Measurements from ENCODE around the gene BCAT1. TPM values are rescaled to one million over a fixed set of nuclear protein-coding genes. Genes with fewer than 3 reads are reported as not detected.

Gene BCAT1
- polyA plus RNA-seq, 1 experiment, result 61.1 TPM

DNA sequence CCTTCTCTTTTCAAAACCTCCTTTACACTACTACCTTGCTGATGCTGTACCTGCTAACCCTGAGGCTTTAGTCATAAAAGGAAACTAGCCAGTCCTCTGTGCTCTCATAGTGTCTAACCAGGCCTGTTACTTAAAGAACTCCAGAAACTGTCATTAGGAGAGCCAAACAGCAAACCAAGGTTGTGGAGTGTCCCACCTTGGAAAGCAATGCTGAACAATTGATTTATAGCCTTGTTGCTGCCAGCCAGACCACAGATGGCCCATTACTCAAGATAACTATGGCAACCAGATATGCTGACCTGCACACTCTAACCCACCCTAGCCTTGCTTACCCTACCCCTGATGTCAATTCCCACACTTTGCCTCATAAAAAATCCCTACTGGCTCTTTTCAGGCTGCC, 26.5 kb upstream of the BCAT1 start:
- CTCF ChIA-PET, result interaction anchor here (1.7 kb wide), 1 partner anchor 16 kb away, joined by 6 read pairs; no protein-coding TSS in a partner anchor
- TF ChIP-seq, protein P1, sequence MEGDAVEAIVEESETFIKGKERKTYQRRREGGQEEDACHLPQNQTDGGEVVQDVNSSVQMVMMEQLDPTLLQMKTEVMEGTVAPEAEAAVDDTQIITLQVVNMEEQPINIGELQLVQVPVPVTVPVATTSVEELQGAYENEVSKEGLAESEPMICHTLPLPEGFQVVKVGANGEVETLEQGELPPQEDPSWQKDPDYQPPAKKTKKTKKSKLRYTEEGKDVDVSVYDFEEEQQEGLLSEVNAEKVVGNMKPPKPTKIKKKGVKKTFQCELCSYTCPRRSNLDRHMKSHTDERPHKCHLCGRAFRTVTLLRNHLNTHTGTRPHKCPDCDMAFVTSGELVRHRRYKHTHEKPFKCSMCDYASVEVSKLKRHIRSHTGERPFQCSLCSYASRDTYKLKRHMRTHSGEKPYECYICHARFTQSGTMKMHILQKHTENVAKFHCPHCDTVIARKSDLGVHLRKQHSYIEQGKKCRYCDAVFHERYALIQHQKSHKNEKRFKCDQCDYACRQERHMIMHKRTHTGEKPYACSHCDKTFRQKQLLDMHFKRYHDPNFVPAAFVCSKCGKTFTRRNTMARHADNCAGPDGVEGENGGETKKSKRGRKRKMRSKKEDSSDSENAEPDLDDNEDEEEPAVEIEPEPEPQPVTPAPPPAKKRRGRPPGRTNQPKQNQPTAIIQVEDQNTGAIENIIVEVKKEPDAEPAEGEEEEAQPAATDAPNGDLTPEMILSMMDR (IDR thresholded peaks at IDR 0.05; ENCODE audit: low read depth, low read length), result no peak
- no peak for DNase-seq (ENCODE audit: low read depth, low spot score)

DNA sequence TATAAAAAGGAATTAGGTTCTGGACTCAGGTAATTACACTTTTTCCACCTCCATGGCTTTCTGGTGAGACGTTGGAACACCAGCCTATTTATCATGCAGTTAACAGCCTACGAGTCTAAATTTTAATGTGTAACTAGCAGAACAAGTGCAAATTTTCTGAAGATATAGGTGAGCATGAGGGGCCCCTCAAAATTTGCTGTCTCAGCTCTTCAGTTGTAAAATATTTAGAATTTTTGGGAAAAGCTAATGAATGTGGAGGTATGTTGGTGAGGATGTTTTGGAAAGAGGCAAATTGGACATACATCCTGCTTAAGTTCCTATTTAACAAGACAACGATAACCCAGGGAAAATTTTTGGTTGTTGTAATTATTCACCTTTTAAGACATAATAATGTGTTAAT, 25.3 kb upstream of the BCAT1 start:
- TF ChIP-seq, protein P1 (IDR thresholded peaks at IDR 0.05; ENCODE audit: low read depth, low read length), result no peak
- POLR2A ChIA-PET, result no interaction called here

More for the DNA sequence above, 26.5 kb upstream of the BCAT1 start:
- H3K9me3 ChIP-seq (ENCODE audit: control insufficient read depth, insufficient read depth, low read length), result no peaks in the 10 kb centered on the region
- H3K27me3 ChIP-seq (ENCODE audit: control insufficient read depth, insufficient read depth, low read length), result no peaks in the 10 kb centered on the region
- no peak overlapping the region for H3K27ac ChIP-seq (ENCODE audit: low read depth, low read length)
- H3K4me3 ChIP-seq (ENCODE audit: low read depth, low read length), result no peak overlapping the region
- POLR2A ChIA-PET, result no interaction called here

DNA sequence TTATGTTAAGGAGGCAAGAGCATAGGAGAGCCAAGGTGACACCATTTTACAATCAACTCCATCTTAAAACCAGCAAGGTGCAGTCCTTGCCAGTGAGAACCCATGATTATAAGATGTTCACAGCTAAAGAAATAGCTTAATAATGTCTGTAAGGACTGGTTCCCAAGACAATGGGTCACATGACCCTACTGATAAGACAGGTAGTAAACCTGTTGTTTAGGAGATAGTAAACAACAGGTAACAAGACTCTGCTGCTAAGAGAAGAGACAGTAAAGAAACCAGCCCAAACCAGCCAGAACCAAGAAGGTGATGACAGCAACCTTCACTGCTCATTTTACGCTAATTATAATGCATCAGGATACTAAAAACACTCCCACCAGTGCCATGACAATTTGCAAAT, 23.2 kb upstream of the BCAT1 start:
- Histone ChIP-seq H3K4me3 (ENCODE audit: low read depth, low read length) (no peak overlapping the region), H3K27ac (ENCODE audit: low read depth, low read length) (no peak overlapping the region), H3K9me3 (ENCODE audit: control insufficient read depth, insufficient read depth, low read length) (no peaks in the 10 kb centered on the region; the same call in 1 of the 2 replicates), H3K27me3 (ENCODE audit: control insufficient read depth, insufficient read depth, low read length) (no peaks in the 10 kb centered on the region)
- TF ChIP-seq, protein P1 (IDR thresholded peaks at IDR 0.05; ENCODE audit: low read depth, low read length), result no peak
- CTCF ChIA-PET, result interaction anchor here (0.9 to 1.3 kb wide), 2 partner anchors 19 to 183 kb away, joined by 3 read pairs; no protein-coding TSS in a partner anchor
- no peak for DNase-seq (ENCODE audit: low read depth, low spot score)
- POLR2A ChIA-PET, result no interaction called here

More for the DNA sequence above, 25.3 kb upstream of the BCAT1 start:
- no peak overlapping the region for H3K27ac ChIP-seq (ENCODE audit: low read depth, low read length)
- CTCF ChIA-PET, result no interaction called here
- no peak overlapping the region for H3K4me3 ChIP-seq (ENCODE audit: low read depth, low read length)
- DNase-seq (ENCODE audit: low read depth, low spot score), result no peak
- no peaks in the 10 kb centered on the region for H3K27me3 ChIP-seq (ENCODE audit: control insufficient read depth, insufficient read depth, low read length)
- H3K9me3 ChIP-seq (ENCODE audit: control insufficient read depth, insufficient read depth, low read length), result no peaks in the 10 kb centered on the region

DNA sequence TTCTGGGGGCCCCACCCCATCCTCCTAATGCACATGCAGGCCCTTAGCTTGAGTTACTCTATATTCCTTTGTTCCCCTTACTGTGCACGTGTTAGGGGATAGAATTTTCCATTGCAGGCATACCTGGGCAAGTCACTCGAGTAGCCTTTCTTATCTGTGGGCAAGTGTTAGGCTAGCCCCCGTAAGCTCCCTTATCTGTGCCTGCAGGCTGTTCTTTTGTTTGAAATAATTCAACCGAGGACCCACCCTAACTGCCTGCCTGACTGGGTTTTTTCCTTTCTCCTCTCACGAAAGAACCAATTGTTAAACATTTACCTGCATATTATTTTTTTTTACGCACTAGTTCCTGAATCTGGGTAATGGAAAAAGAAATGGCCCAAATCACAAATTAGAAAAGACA, 21.3 kb upstream of the BCAT1 start:
- TF ChIP-seq, protein P1 (IDR thresholded peaks at IDR 0.05; ENCODE audit: low read depth, low read length), result no peak
- CTCF ChIA-PET, result no interaction called here
- Histone ChIP-seq H3K9me3 (ENCODE audit: control insufficient read depth, insufficient read depth, low read length) (no peaks in the 10 kb centered on the region; the same call in 1 of the 2 replicates), H3K4me3 (ENCODE audit: low read depth, low read length) (no peak overlapping the region), H3K27me3 (ENCODE audit: control insufficient read depth, insufficient read depth, low read length) (no peaks in the 10 kb centered on the region), H3K27ac (ENCODE audit: low read depth, low read length) (no peak overlapping the region)
- POLR2A ChIA-PET, result no interaction called here
- DNase-seq (ENCODE audit: low read depth, low spot score), result no peak

DNA sequence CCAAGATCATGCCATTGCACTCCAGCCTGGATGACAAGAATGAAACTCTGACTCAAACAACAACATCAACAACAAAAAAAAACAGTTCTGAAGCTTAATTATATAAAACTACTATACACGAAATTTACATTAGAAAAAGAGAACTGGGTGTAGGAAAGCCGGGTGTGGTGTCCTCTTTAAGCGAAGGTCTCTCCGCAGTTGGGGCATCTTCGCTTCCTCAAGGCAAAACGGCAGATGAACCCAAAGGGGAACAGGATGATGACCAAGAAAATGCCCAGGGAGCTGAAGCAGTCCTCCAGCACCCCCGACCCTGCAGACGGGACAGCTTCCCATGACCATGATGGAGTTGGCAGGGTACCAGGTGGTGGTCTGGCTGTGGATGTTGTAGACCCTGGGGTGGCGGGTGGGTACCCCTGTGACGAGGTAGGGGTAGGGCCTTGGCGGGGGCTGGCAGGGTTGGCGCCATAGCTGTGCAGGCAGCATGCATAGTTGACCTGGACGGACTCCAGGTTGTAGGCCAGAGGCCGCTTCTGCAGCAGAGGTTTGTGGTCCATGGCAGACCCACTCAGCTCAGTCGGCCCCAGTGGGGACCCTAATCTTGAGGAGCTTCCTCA, 18.2 kb upstream of the BCAT1 start:
- TF ChIP-seq, protein P1 (IDR thresholded peaks at IDR 0.05; ENCODE audit: low read depth, low read length), result no peak
- CTCF ChIA-PET, result interaction anchor here (1.3 to 1.4 kb wide), 2 partner anchors 24 to 420 kb away, joined by 3 read pairs; no protein-coding TSS in a partner anchor
- peaks cover 2% of the 10 kb centered on the region for H3K9me3 ChIP-seq (ENCODE audit: control insufficient read depth, insufficient read depth, low read length)
- POLR2A ChIA-PET, result no interaction called here
- H3K4me3 ChIP-seq (ENCODE audit: low read depth, low read length), result no peak overlapping the region
- no peaks in the 10 kb centered on the region for H3K27me3 ChIP-seq (ENCODE audit: control insufficient read depth, insufficient read depth, low read length)
- H3K27ac ChIP-seq (ENCODE audit: low read depth, low read length), result no peak overlapping the region
- DNase-seq (ENCODE audit: low read depth, low spot score), result no peak
